Body of pancreas (tissue), 4 donors: ENCODE results near the gene EHD3.

Experiments
- POLR2A ChIP-seq, 3 donors: fragments of 450-650 bp; IDR thresholded peaks; one replicate each; pipeline ENCODE4 v1.6.1; 2016; ENCODE audit warnings: antibody characterized with exemption in 3 of 3, mild to moderate bottlenecking in 2 of 3
- TF ChIP-seq, protein P1 (sequence below), 7 experiments: fragments of 450-650 bp in 4 of 7; fragments of 200-600 bp in 3 of 7; sonication (generic) in 3 of 7; IDR thresholded peaks; one replicate each; pipeline ENCODE4 v1.5.1; 2016 to 2019; ENCODE audit warnings: antibody characterized with exemption in 7 of 7

GRCh38 chr2:31223749-31224148 lies 10.2 kb upstream of the EHD3 start:
- TF ChIP-seq POLR2A (IDR thresholded peaks at IDR 0.05) = no peak
- TF ChIP-seq, protein P1, sequence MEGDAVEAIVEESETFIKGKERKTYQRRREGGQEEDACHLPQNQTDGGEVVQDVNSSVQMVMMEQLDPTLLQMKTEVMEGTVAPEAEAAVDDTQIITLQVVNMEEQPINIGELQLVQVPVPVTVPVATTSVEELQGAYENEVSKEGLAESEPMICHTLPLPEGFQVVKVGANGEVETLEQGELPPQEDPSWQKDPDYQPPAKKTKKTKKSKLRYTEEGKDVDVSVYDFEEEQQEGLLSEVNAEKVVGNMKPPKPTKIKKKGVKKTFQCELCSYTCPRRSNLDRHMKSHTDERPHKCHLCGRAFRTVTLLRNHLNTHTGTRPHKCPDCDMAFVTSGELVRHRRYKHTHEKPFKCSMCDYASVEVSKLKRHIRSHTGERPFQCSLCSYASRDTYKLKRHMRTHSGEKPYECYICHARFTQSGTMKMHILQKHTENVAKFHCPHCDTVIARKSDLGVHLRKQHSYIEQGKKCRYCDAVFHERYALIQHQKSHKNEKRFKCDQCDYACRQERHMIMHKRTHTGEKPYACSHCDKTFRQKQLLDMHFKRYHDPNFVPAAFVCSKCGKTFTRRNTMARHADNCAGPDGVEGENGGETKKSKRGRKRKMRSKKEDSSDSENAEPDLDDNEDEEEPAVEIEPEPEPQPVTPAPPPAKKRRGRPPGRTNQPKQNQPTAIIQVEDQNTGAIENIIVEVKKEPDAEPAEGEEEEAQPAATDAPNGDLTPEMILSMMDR (IDR thresholded peaks at IDR 0.05) = no peak
